ENCODE results near the gene TNNI2. TPM values are rescaled to one million over a fixed set of nuclear protein-coding genes. Genes with fewer than 3 reads are reported as not detected.

TNNI2 gene
- total and polyA plus RNA-seq, 7 experiments from 2014 or later = 0.46 to 8.8 (median 0.61) TPM; not detected in 4

- DNase-seq = no peak
- ChIA-PET POLR2A (interaction anchor here (0.6 to 7.1 kb wide), 6 partner anchors 9 to 151 kb away, joined by 3 to 91 read pairs (median 4); partner anchors contain the start of gene PRR33), CTCF (interaction anchor here (1.1 to 1.5 kb wide), 2 partner anchors 25 to 146 kb away, joined by 3 to 4 read pairs; no protein-coding TSS in a partner anchor)
- Mint-ChIP-seq H3K27me3 (peaks cover 0 to 2% (median 0%) of the 10 kb centered on the region in 5 donors), H3K27ac (peak overlapping the region in 6 of 9 donors; percentile 2 to 86 (median 47)), H3K36me3 (peaks cover 0 to 16% (median 0%) of the 10 kb centered on the region in 5 donors), H3K4me1 (peaks cover 19 to 47% (median 34%) of the 10 kb centered on the region in 7 donors), H3K4me3 (peak overlapping the region in 6 of 10 donors; percentile 37 to 98 (median 47)), H3K9me3 (no peaks in the 10 kb centered on the region)
- intact Hi-C loops (cut with micrococcal nuclease) = loop anchor here in 1 of 2 donors (10.0 kb wide), 2 partner anchors 282 to 1038 kb away; partner anchors contain the start of gene DUSP8
- H3K4me3 ChIP-seq (ENCODE audit: low read length) = no peak overlapping the region
- H3K4me1 ChIP-seq (ENCODE audit: control insufficient read depth in 2 of 2, insufficient read depth in 2 of 2, low read length in 2 of 2) = peaks cover 41 to 48% of the 10 kb centered on the region in 2 donors
- no peak overlapping the region for H3K27ac ChIP-seq (ENCODE audit: low read depth, low read length)
- H3K9me3 ChIP-seq (ENCODE audit: control insufficient read depth in 2 of 3, low read length in 3 of 3) = no peaks in the 10 kb centered on the region
- peaks cover 0 to 28% (median 0%) of the 10 kb centered on the region in 3 experiments for H3K36me3 ChIP-seq (ENCODE audit: control insufficient read depth in 2 of 3, insufficient read depth in 3 of 3, low read length in 3 of 3)
- ATAC-seq = no peak
- H3K27me3 ChIP-seq (ENCODE audit: control insufficient read depth in 2 of 2, insufficient read depth in 2 of 2, low read length in 2 of 2) = no peaks in the 10 kb centered on the region
Measured at GRCh38 chr11:1856306-1857005, 17.7 kb downstream of the TNNI2 start.

GRCh38 chr11:1857064-1857463 lies 18.3 kb downstream of the TNNI2 start:
- Histone ChIP-seq H3K27me3 (ENCODE audit: control insufficient read depth in 2 of 2, insufficient read depth in 2 of 2, low read length in 2 of 2) (no peaks in the 10 kb centered on the region), H3K4me1 (ENCODE audit: control insufficient read depth in 2 of 2, insufficient read depth in 2 of 2, low read length in 2 of 2) (peaks cover 37 to 42% of the 10 kb centered on the region in 2 donors), H3K4me3 (ENCODE audit: low read length) (no peak overlapping the region), H3K9me3 (ENCODE audit: control insufficient read depth in 2 of 3, low read length in 3 of 3) (no peaks in the 10 kb centered on the region), H3K36me3 (ENCODE audit: control insufficient read depth in 2 of 3, insufficient read depth in 3 of 3, low read length in 3 of 3) (peaks cover 0 to 28% (median 0%) of the 10 kb centered on the region in 3 experiments), H3K27ac (ENCODE audit: low read depth, low read length) (no peak overlapping the region)
- ChIA-PET POLR2A (interaction anchor here (0.6 to 1.0 kb wide), 2 partner anchors 10 to 264 kb away, joined by 3 to 4 read pairs; no protein-coding TSS in a partner anchor), CTCF (interaction anchor here (1.1 kb wide), 1 partner anchor 25 kb away, joined by 3 read pairs; no protein-coding TSS in a partner anchor)
- Mint-ChIP-seq H3K9me3 (no peaks in the 10 kb centered on the region), H3K4me1 (peaks cover 16 to 42% (median 28%) of the 10 kb centered on the region in 7 donors), H3K27ac (no peak overlapping the region), H3K27me3 (peaks cover 0 to 2% (median 0%) of the 10 kb centered on the region in 5 donors), H3K4me3 (peak overlapping the region in 1 of 10 donors; percentile 98), H3K36me3 (peaks cover 0 to 16% (median 0%) of the 10 kb centered on the region in 5 donors)
- intact Hi-C loops (cut with micrococcal nuclease) = loop anchor here in 1 of 2 donors (10.0 kb wide), 2 partner anchors 282 to 1038 kb away; partner anchors contain the start of gene DUSP8
- DNase-seq (no peak), ATAC-seq (no peak)

GRCh38 chr11:1858154-1858553 lies 19.4 kb downstream of the TNNI2 start:
- ATAC-seq = no peak
- Histone ChIP-seq H3K4me3 (ENCODE audit: low read length) (no peak overlapping the region), H3K27ac (ENCODE audit: low read depth, low read length) (no peak overlapping the region), H3K27me3 (ENCODE audit: control insufficient read depth in 2 of 2, insufficient read depth in 2 of 2, low read length in 2 of 2) (no peaks in the 10 kb centered on the region), H3K36me3 (ENCODE audit: control insufficient read depth in 2 of 3, insufficient read depth in 3 of 3, low read length in 3 of 3) (peaks cover 0 to 35% (median 0%) of the 10 kb centered on the region in 3 experiments), H3K4me1 (ENCODE audit: control insufficient read depth in 2 of 2, insufficient read depth in 2 of 2, low read length in 2 of 2) (peaks cover 36 to 43% of the 10 kb centered on the region in 2 donors), H3K9me3 (ENCODE audit: control insufficient read depth in 2 of 3, low read length in 3 of 3) (no peaks in the 10 kb centered on the region)
- peak overlapping the region in 1 of 10 donors; percentile 51 for H3K4me3 Mint-ChIP-seq
- H3K27ac Mint-ChIP-seq = peak overlapping the region in 4 of 9 donors; percentile 12 to 72 (median 58)
- no peaks in the 10 kb centered on the region for H3K9me3 Mint-ChIP-seq
- peaks cover 8 to 32% (median 19%) of the 10 kb centered on the region in 7 donors for H3K4me1 Mint-ChIP-seq
- H3K36me3 Mint-ChIP-seq = peaks cover 0 to 10% (median 0%) of the 10 kb centered on the region in 5 donors
- no peak for DNase-seq
- H3K27me3 Mint-ChIP-seq = no peaks in the 10 kb centered on the region
- CTCF ChIA-PET = no interaction called here
- POLR2A ChIA-PET = interaction anchor here (0.5 to 1.3 kb wide), 3 partner anchors 11 to 1037 kb away, joined by 3 to 4 read pairs (median 3); no protein-coding TSS in a partner anchor
- intact Hi-C loops (cut with micrococcal nuclease) = loop anchor here in 1 of 2 donors (10.0 kb wide), 2 partner anchors 283 to 1037 kb away; partner anchors contain the start of gene DUSP8

GRCh38 chr11:1858576-1858975 lies 19.8 kb downstream of the TNNI2 start:
- Mint-ChIP-seq H3K4me3 (peak overlapping the region in 2 of 10 donors; percentile 12 to 51), H3K27ac (peak overlapping the region in 5 of 9 donors; percentile 43 to 72 (median 54)), H3K36me3 (peaks cover 0 to 8% (median 0%) of the 10 kb centered on the region in 5 donors), H3K27me3 (no peaks in the 10 kb centered on the region), H3K9me3 (no peaks in the 10 kb centered on the region), H3K4me1 (peaks cover 8 to 32% (median 19%) of the 10 kb centered on the region in 7 donors)
- Histone ChIP-seq H3K4me1 (ENCODE audit: control insufficient read depth in 2 of 2, insufficient read depth in 2 of 2, low read length in 2 of 2) (peaks cover 40 to 47% of the 10 kb centered on the region in 2 donors), H3K4me3 (ENCODE audit: low read length) (no peak overlapping the region), H3K27me3 (ENCODE audit: control insufficient read depth in 2 of 2, insufficient read depth in 2 of 2, low read length in 2 of 2) (no peaks in the 10 kb centered on the region), H3K9me3 (ENCODE audit: control insufficient read depth in 2 of 3, low read length in 3 of 3) (no peaks in the 10 kb centered on the region), H3K36me3 (ENCODE audit: control insufficient read depth in 2 of 3, insufficient read depth in 3 of 3, low read length in 3 of 3) (peaks cover 0 to 35% (median 0%) of the 10 kb centered on the region in 3 experiments), H3K27ac (ENCODE audit: low read depth, low read length) (no peak overlapping the region)
- ATAC-seq (no peak), DNase-seq (no peak)
- ChIA-PET CTCF (interaction anchor here (0.8 kb wide), 1 partner anchor 24 kb away, joined by 3 read pairs; no protein-coding TSS in a partner anchor), POLR2A (interaction anchor here (1.2 to 1.3 kb wide), 3 partner anchors 11 to 31 kb away, joined by 3 read pairs; no protein-coding TSS in a partner anchor)
- intact Hi-C loops (cut with micrococcal nuclease) = loop anchor here in 1 of 2 donors (10.0 kb wide), 2 partner anchors 284 to 1036 kb away; partner anchors contain the start of gene DUSP8

GRCh38 chr11:1859004-1859403 lies 20.2 kb downstream of the TNNI2 start:
- Histone ChIP-seq H3K9me3 (ENCODE audit: control insufficient read depth in 2 of 3, low read length in 3 of 3) (no peaks in the 10 kb centered on the region), H3K4me3 (ENCODE audit: low read length) (no peak overlapping the region), H3K27ac (ENCODE audit: low read depth, low read length) (no peak overlapping the region), H3K4me1 (ENCODE audit: control insufficient read depth in 2 of 2, insufficient read depth in 2 of 2, low read length in 2 of 2) (peaks cover 42 to 47% of the 10 kb centered on the region in 2 donors), H3K27me3 (ENCODE audit: control insufficient read depth in 2 of 2, insufficient read depth in 2 of 2, low read length in 2 of 2) (no peaks in the 10 kb centered on the region), H3K36me3 (ENCODE audit: control insufficient read depth in 2 of 3, insufficient read depth in 3 of 3, low read length in 3 of 3) (peaks cover 0 to 34% (median 0%) of the 10 kb centered on the region in 3 experiments)
- Mint-ChIP-seq H3K4me1 (peaks cover 6 to 29% (median 15%) of the 10 kb centered on the region in 7 donors), H3K4me3 (peak overlapping the region in 2 of 10 donors; percentile 12 to 51), H3K9me3 (no peaks in the 10 kb centered on the region), H3K27me3 (no peaks in the 10 kb centered on the region), H3K27ac (peak overlapping the region in 6 of 9 donors; percentile 31 to 90 (median 56)), H3K36me3 (peaks cover 0 to 6% (median 0%) of the 10 kb centered on the region in 5 donors)
- no peak for DNase-seq
- ChIA-PET CTCF (interaction anchor here (0.8 kb wide), 1 partner anchor 23 kb away, joined by 3 read pairs; no protein-coding TSS in a partner anchor), POLR2A (interaction anchor here (1.2 to 1.6 kb wide), 3 partner anchors 8 to 31 kb away, joined by 3 to 7 read pairs (median 3); no protein-coding TSS in a partner anchor)
- ATAC-seq = no peak
- intact Hi-C loops (cut with micrococcal nuclease) = loop anchor here in 1 of 2 donors (10.0 kb wide), 2 partner anchors 284 to 1036 kb away; partner anchors contain the start of gene DUSP8

GRCh38 chr11:1860108-1860507 lies 21.3 kb downstream of the TNNI2 start:
- no peaks in the 10 kb centered on the region for H3K27me3 ChIP-seq (ENCODE audit: control insufficient read depth in 2 of 2, insufficient read depth in 2 of 2, low read length in 2 of 2)
- no peak overlapping the region for H3K4me3 ChIP-seq (ENCODE audit: low read length)
- H3K4me1 ChIP-seq (ENCODE audit: control insufficient read depth in 2 of 2, insufficient read depth in 2 of 2, low read length in 2 of 2) = peaks cover 35 to 37% of the 10 kb centered on the region in 2 donors
- ATAC-seq (no peak), DNase-seq (no peak)
- H3K4me3 Mint-ChIP-seq = no peak overlapping the region
- no peak overlapping the region for H3K27ac Mint-ChIP-seq
- H3K9me3 Mint-ChIP-seq = no peaks in the 10 kb centered on the region
- peaks cover 0 to 35% (median 0%) of the 10 kb centered on the region in 3 experiments for H3K36me3 ChIP-seq (ENCODE audit: control insufficient read depth in 2 of 3, insufficient read depth in 3 of 3, low read length in 3 of 3)
- H3K4me1 Mint-ChIP-seq = peaks cover 8 to 34% (median 15%) of the 10 kb centered on the region in 7 donors
- CTCF ChIA-PET = no interaction called here
- POLR2A ChIA-PET = interaction anchor here (1.1 to 1.6 kb wide), 2 partner anchors 9 to 13 kb away, joined by 6 to 7 read pairs; no protein-coding TSS in a partner anchor
- intact Hi-C loops (cut with micrococcal nuclease) = no loop called here
- H3K36me3 Mint-ChIP-seq = peaks cover 0 to 4% (median 0%) of the 10 kb centered on the region in 5 donors
- no peak overlapping the region for H3K27ac ChIP-seq (ENCODE audit: low read depth, low read length)
- no peaks in the 10 kb centered on the region for H3K9me3 ChIP-seq (ENCODE audit: control insufficient read depth in 2 of 3, low read length in 3 of 3)
- no peaks in the 10 kb centered on the region for H3K27me3 Mint-ChIP-seq

Measured in naive thymus-derived CD4-positive, alpha-beta T cell (primary cell).